GM23338 (cell line): Measurements from ENCODE around the gene SERPINA3. TPM values are rescaled to one million over a fixed set of nuclear protein-coding genes. Genes with fewer than 3 reads are reported as not detected.

Experiments
- ATAC-seq: fragments of 200-7000 bp; cut with Tn5 transposase; 3 replicates; pipeline ENCODE4 v1.9.1; 2020
- DNase-seq: peaks from one replicate; pipeline ENCODE4 v3.0.0-alpha.2; 2015; ENCODE audit warnings: low spot score
- H2AFZ ChIP-seq: fragments of 200-600 bp; sonication (generic); 2 replicates; pipeline ENCODE4 v1.8.0; 2016; ENCODE audit warnings: antibody characterized with exemption, mild to moderate bottlenecking, moderate library complexity
- H3F3A ChIP-seq: fragments of 200-600 bp; sonication (generic); replicated peaks from 2 replicates; pipeline ENCODE4 v1.8.0; 2017; ENCODE audit warnings: antibody characterized with exemption, mixed run types, low read depth
- H3K27ac ChIP-seq: fragments of 200-600 bp; sonication (generic); 2 replicates; pipeline ENCODE4 v1.6.1; 2016; ENCODE audit warnings: low read depth
- H3K27me3 ChIP-seq: fragments of 200-600 bp; sonication (generic); 2 replicates; pipeline ENCODE4 v1.8.0; 2016; ENCODE audit warnings: mild to moderate bottlenecking, mixed run types, moderate library complexity; ENCODE audit not compliant: insufficient read depth
- H3K36me3 ChIP-seq: fragments of 200-600 bp; sonication (generic); 2 replicates; pipeline ENCODE4 v1.8.0; 2016; ENCODE audit warnings: mild to moderate bottlenecking; ENCODE audit not compliant: insufficient read depth
- H3K4me1 ChIP-seq: fragments of 200-600 bp; sonication (generic); 2 replicates; pipeline ENCODE4 v1.8.0; 2016; ENCODE audit warnings: mild to moderate bottlenecking, moderate library complexity; ENCODE audit not compliant: insufficient read depth
- H3K4me2 ChIP-seq: fragments of 200-600 bp; sonication (generic); 2 replicates; pipeline ENCODE4 v1.7.1; 2017; ENCODE audit warnings: mixed run types
- H3K4me3 ChIP-seq: fragments of 200-600 bp; sonication (generic); 2 replicates; pipeline ENCODE4 v1.6.1; 2016; ENCODE audit warnings: mixed run types
- H3K79me2 ChIP-seq: fragments of 200-600 bp; sonication (generic); replicated peaks from 2 replicates; pipeline ENCODE4 v1.8.0; 2017; ENCODE audit warnings: mild to moderate bottlenecking; ENCODE audit not compliant: insufficient read depth
- H3K9me2 ChIP-seq: fragments of 200-600 bp; sonication (generic); 2 replicates; pipeline ENCODE4 v1.8.0; 2017; ENCODE audit not compliant: insufficient read depth
- H4K20me1 ChIP-seq: fragments of 200-600 bp; sonication (generic); replicated peaks from 2 replicates; pipeline ENCODE4 v1.8.0; 2017; ENCODE audit warnings: mild to moderate bottlenecking; ENCODE audit not compliant: insufficient read depth
- H3K27ac Mint-ChIP-seq: 2 replicates; pipeline ENCODE4 v1.8.0; 2020; ENCODE audit warnings: inconsistent platforms, mild to moderate bottlenecking, moderate library complexity, mixed read lengths
- H3K27me3 Mint-ChIP-seq: 3 replicates; pipeline ENCODE4 v1.8.0; 2022; ENCODE audit warnings: low read depth, mild to moderate bottlenecking, moderate library complexity, mixed read lengths, inconsistent platforms; ENCODE audit not compliant: insufficient read depth, poor library complexity
- H3K36me3 Mint-ChIP-seq: 3 replicates; pipeline ENCODE4 v1.8.0; 2021; ENCODE audit warnings: low read depth, mild to moderate bottlenecking, inconsistent platforms, moderate library complexity, mixed read lengths
- H3K4me1 Mint-ChIP-seq: 3 replicates; pipeline ENCODE4 v1.8.0; 2020; ENCODE audit warnings: mild to moderate bottlenecking, inconsistent platforms, mixed read lengths
- H3K4me3 Mint-ChIP-seq: 3 replicates; pipeline ENCODE4 v1.8.0; 2021; ENCODE audit warnings: moderate library complexity, mild to moderate bottlenecking, inconsistent platforms, mixed read lengths
- H3K9me3 Mint-ChIP-seq: 3 replicates; pipeline ENCODE4 v1.8.0; 2020; ENCODE audit warnings: moderate library complexity, mild to moderate bottlenecking, inconsistent platforms, mixed read lengths
- STAT1 ChIP-seq: IDR thresholded peaks from one replicate; pipeline ENCODE4 v1.6.1; 2016; ENCODE audit warnings: antibody characterized with exemption; ENCODE audit not compliant: unreplicated experiment
- polyA plus RNA-seq: library from polyadenylated mRNA; unstranded; fragments of >200 nt; fragmentation: Nextera tagmentation; extraction: Ambion mirVana; gene quantifications from 2 replicates; pipeline ENCODE4 v1.2.1, GENCODE V29; 2016
- total RNA-seq: library from RNA; depleted of rRNA; stranded (reverse); fragments of >200 nt; shearing (Covaris generic); gene quantifications from 2 replicates; pipeline ENCODE4 v1.2.3, GENCODE V29; 2014
- TF ChIP-seq, protein P1 (sequence below): IDR thresholded peaks from one replicate; pipeline ENCODE4 v1.6.1; 2018; ENCODE audit warnings: antibody characterized with exemption; ENCODE audit not compliant: unreplicated experiment
- TF ChIP-seq, protein P2 (sequence below): IDR thresholded peaks from 2 replicates; pipeline ENCODE4 v1.6.1; 2016; ENCODE audit warnings: antibody characterized with exemption

SERPINA3 gene
- total and polyA plus RNA-seq, 2 experiments from 2014 or later: not detected

GRCh38 chr14:94612580-94613554 lies 676 bp downstream of the SERPINA3 start (continued):
- TF ChIP-seq, protein P1, sequence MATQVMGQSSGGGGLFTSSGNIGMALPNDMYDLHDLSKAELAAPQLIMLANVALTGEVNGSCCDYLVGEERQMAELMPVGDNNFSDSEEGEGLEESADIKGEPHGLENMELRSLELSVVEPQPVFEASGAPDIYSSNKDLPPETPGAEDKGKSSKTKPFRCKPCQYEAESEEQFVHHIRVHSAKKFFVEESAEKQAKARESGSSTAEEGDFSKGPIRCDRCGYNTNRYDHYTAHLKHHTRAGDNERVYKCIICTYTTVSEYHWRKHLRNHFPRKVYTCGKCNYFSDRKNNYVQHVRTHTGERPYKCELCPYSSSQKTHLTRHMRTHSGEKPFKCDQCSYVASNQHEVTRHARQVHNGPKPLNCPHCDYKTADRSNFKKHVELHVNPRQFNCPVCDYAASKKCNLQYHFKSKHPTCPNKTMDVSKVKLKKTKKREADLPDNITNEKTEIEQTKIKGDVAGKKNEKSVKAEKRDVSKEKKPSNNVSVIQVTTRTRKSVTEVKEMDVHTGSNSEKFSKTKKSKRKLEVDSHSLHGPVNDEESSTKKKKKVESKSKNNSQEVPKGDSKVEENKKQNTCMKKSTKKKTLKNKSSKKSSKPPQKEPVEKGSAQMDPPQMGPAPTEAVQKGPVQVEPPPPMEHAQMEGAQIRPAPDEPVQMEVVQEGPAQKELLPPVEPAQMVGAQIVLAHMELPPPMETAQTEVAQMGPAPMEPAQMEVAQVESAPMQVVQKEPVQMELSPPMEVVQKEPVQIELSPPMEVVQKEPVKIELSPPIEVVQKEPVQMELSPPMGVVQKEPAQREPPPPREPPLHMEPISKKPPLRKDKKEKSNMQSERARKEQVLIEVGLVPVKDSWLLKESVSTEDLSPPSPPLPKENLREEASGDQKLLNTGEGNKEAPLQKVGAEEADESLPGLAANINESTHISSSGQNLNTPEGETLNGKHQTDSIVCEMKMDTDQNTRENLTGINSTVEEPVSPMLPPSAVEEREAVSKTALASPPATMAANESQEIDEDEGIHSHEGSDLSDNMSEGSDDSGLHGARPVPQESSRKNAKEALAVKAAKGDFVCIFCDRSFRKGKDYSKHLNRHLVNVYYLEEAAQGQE: peak; percentile 25

GRCh38 chr14:94613720-94614644 lies 1.8 kb downstream of the SERPINA3 start:
- DNase-seq (no peak), ATAC-seq (no peak)
- Histone ChIP-seq H3K36me3 (no peaks in the 10 kb centered on the region), H3K27ac (no peak overlapping the region), H3F3A (no peaks in the 10 kb centered on the region), H3K9me2 (no peaks in the 10 kb centered on the region), H3K4me2 (no peak overlapping the region), H3K27me3 (no peaks in the 10 kb centered on the region), H3K79me2 (no peaks in the 10 kb centered on the region), H2AFZ (no peak overlapping the region), H4K20me1 (no peaks in the 10 kb centered on the region), H3K4me1 (no peaks in the 10 kb centered on the region), H3K4me3 (no peak overlapping the region)
- Mint-ChIP-seq H3K4me1 (peaks cover 5% of the 10 kb centered on the region; the same call in 1 of the 3 replicates), H3K27me3 (peaks cover 5% of the 10 kb centered on the region), H3K4me3 (no peak overlapping the region), H3K27ac (no peak overlapping the region), H3K36me3 (peaks cover 13% of the 10 kb centered on the region; the same call in 2 of the 3 replicates), H3K9me3 (peaks cover 25% of the 10 kb centered on the region)
- TF ChIP-seq, protein P1: no peak
- TF ChIP-seq, protein P2, sequence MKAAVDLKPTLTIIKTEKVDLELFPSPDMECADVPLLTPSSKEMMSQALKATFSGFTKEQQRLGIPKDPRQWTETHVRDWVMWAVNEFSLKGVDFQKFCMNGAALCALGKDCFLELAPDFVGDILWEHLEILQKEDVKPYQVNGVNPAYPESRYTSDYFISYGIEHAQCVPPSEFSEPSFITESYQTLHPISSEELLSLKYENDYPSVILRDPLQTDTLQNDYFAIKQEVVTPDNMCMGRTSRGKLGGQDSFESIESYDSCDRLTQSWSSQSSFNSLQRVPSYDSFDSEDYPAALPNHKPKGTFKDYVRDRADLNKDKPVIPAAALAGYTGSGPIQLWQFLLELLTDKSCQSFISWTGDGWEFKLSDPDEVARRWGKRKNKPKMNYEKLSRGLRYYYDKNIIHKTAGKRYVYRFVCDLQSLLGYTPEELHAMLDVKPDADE: no peak
- no peak for TF ChIP-seq STAT1
